Activated CD8-positive, alpha-beta T cell treated with anti-CD3 and anti-CD28 coated beads for 36 hours (primary cell): ENCODE results near the gene GGT5. TPM values are rescaled to one million over a fixed set of nuclear protein-coding genes. Genes with fewer than 3 reads are reported as not detected.
A peak's percentile ranks its signal among the peaks of the same experiment; 100 is the strongest.
"Not testable (repeated sequence)": the region's sequence is repeated elsewhere in the genome, so short reads cannot be mapped to it uniquely, and the experiment has no call there.

Experiments used
- ATAC-seq: fragments of 200-7000 bp; cut with Tn5 transposase; one replicate; pipeline ENCODE4 v1.10.0; 2021; ENCODE audit warnings: mild to moderate bottlenecking, moderate library complexity
- CTCF ChIA-PET: fragments of 350-600 bp; sonication (Branson Sonifier 250); formaldehyde crosslinking; loops from one replicate; lab custom pipeline; 2021; ENCODE audit warnings: antibody characterized with exemption; lab: Charles Lee
- POLR2A ChIA-PET: fragments of 350-600 bp; sonication (Branson Sonifier 250); formaldehyde crosslinking; loops from one replicate; lab custom pipeline; 2021; ENCODE audit warnings: antibody characterized with exemption; lab: Charles Lee
- DNase-seq: peaks from one replicate; pipeline ENCODE4 v3.0.0-alpha.2; 2020
- H3K27ac Mint-ChIP-seq: one replicate; pipeline ENCODE4 v1.8.0; 2021; ENCODE audit warnings: mild to moderate bottlenecking, mixed read lengths
- H3K27me3 Mint-ChIP-seq: one replicate; pipeline ENCODE4 v1.8.0; 2021; ENCODE audit warnings: mixed read lengths
- H3K36me3 Mint-ChIP-seq: one replicate; pipeline ENCODE4 v1.8.0; 2021; ENCODE audit warnings: low read depth, mixed read lengths
- H3K4me1 Mint-ChIP-seq: one replicate; pipeline ENCODE4 v1.8.0; 2021; ENCODE audit warnings: low read depth, mixed read lengths
- H3K4me3 Mint-ChIP-seq: one replicate; pipeline ENCODE4 v1.8.0; 2021; ENCODE audit warnings: mild to moderate bottlenecking, moderate library complexity, mixed read lengths
- H3K9me3 Mint-ChIP-seq: one replicate; pipeline ENCODE4 v1.8.0; 2021; ENCODE audit warnings: mixed read lengths
- CTCF ChIP-seq: fragments of 200-600 bp; IDR thresholded peaks from one replicate; pipeline ENCODE4 v1.8.0; 2022; ENCODE audit warnings: antibody characterized with exemption, mild to moderate bottlenecking
- intact Hi-C: fragments of 100-400 bp; cut with micrococcal nuclease; formaldehyde crosslinking; loops from one replicate; pipeline ENCODE4 v1.10.0; 2022
- total RNA-seq, 2 experiments: library from RNA; stranded (reverse); gene quantifications; one replicate each; pipeline ENCODE4 v1.2.3, GENCODE V29; 2021

Gene GGT5
- total RNA-seq, 2 experiments from 2014 or later = not detected

DNA sequence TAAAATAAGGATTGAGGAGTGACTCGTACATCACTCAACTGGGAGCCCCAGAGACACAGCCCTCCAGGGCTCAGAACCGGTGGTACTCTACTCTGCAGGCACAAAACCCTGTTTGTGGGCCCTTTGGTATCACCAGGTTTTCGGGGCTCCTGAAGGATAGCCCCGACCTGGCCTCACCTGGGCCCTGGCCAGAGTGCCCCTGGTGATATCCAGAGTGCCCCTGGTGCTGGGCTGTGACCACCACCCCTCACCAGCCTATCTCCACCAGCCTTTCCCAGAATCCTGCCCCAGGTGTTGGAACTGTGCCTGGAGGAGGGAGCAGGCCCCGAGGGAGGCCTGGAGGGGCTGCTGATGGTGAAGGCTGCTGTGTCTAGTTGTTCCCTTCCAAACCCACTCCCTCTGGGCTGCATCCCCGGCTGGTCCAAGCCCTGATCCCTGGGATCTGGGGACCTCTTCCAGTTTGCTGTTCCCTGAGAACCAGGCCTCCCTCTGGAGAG lies 2.2 kb upstream of the GGT5 start:
- intact Hi-C loops = no loop called here
- ATAC-seq (no peak), DNase-seq (no peak)
- H3K4me3 Mint-ChIP-seq = no peak overlapping the region
- ChIA-PET POLR2A (no interaction called here), CTCF (interaction anchor here (1.2 to 1.5 kb wide), 4 partner anchors 16 to 93 kb away, joined by 3 to 8 read pairs (median 4); no protein-coding TSS in a partner anchor)
- no peak for TF ChIP-seq CTCF
- no peak overlapping the region for H3K27ac Mint-ChIP-seq
- no peaks in the 10 kb centered on the region for H3K9me3 Mint-ChIP-seq
- no peaks in the 10 kb centered on the region for H3K27me3 Mint-ChIP-seq
- no peaks in the 10 kb centered on the region for H3K36me3 Mint-ChIP-seq
- H3K4me1 Mint-ChIP-seq = peaks cover 21% of the 10 kb centered on the region

GRCh38 chr22:24245584-24246561 lies 991 bp upstream of the GGT5 start:
- POLR2A ChIA-PET, ATAC-seq, intact Hi-C loops, H3K36me3 Mint-ChIP-seq, H3K9me3 Mint-ChIP-seq, H3K27ac Mint-ChIP-seq, CTCF ChIA-PET, H3K4me3 Mint-ChIP-seq, H3K27me3 Mint-ChIP-seq, DNase-seq: not testable (repeated sequence)
- H3K4me1 Mint-ChIP-seq = peaks cover 28% of the 10 kb centered on the region

GRCh38 chr22:24244144-24244787 lies 616 bp downstream of the GGT5 start:
- ATAC-seq = no peak
- no peaks in the 10 kb centered on the region for H3K9me3 Mint-ChIP-seq
- H3K4me1 Mint-ChIP-seq = peaks cover 30% of the 10 kb centered on the region
- CTCF ChIA-PET = no interaction called here
- peak overlapping the region; percentile 14 for H3K27ac Mint-ChIP-seq
- no peaks in the 10 kb centered on the region for H3K27me3 Mint-ChIP-seq
- TF ChIP-seq CTCF = no peak
- intact Hi-C loops = no loop called here
- H3K4me3 Mint-ChIP-seq = no peak overlapping the region
- no peak for DNase-seq
- no peaks in the 10 kb centered on the region for H3K36me3 Mint-ChIP-seq
- POLR2A ChIA-PET = no interaction called here

DNA sequence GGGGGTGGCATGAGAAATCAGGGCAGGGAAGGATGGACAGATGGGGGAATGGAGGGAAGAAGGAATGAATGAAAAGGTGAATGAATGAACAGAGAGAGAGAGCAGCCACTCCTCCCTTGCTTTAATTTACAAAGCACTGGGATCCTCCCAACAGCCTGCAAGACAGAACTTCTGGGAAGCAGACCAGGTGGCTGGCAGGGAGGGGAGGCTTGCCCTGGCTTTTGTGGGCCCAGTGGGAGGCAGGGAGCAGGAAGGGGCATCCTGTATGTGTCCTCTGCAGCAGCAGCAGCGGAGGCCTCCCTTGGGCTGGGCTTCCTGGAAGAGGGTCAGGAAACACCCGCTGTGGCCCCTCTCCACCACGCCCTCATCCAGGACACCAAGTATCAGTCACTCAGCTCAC lies 1.5 kb downstream of the GGT5 start:
- H3K36me3 Mint-ChIP-seq, H3K27me3 Mint-ChIP-seq, H3K9me3 Mint-ChIP-seq, intact Hi-C loops, ATAC-seq, H3K4me3 Mint-ChIP-seq: not testable (repeated sequence)
- DNase-seq = peak; percentile 16
- CTCF ChIA-PET = interaction anchor here (1.1 to 2.3 kb wide), 6 partner anchors 12 to 90 kb away, joined by 3 to 9 read pairs (median 6); no protein-coding TSS in a partner anchor
- POLR2A ChIA-PET = interaction anchor here (1.2 kb wide), 1 partner anchor 9 kb away, joined by 5 read pairs; no protein-coding TSS in a partner anchor
- H3K27ac Mint-ChIP-seq = peak overlapping the region; percentile 75
- H3K4me1 Mint-ChIP-seq = peaks cover 30% of the 10 kb centered on the region

DNA sequence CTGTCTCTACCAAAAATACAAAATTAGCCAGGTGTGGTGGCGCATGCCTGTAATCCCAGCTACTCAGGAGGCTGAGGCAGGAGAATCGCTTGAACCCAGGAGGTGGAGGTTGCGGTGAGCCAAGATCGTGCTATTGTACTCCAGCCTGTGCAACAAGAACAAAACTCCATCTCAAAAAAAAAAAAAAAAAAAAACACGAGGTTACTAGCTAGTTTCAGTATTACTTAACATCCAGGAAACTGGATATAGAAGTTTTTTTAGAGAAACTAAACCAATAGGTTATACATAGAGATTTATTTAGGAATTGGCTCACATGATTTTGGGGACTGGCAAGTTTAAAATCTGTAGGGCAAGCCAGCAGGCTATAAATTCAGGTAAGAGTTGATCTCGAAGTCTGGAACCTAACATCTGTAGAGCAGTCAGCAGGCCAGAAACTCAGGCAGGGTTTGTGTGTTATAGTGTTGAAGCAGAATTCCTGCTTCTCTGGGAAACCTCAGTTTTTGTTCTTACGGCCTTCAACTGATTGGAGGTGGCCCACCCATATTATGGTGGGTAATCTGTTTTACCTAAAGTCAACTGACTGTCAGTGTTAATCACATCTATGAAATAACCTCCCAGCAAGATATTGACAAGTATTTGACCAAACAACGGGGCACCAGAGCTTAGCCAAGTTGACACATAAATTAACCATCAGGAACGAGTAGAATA lies 3.7 kb downstream of the GGT5 start:
- H3K9me3 Mint-ChIP-seq, DNase-seq, intact Hi-C loops, POLR2A ChIA-PET, H3K36me3 Mint-ChIP-seq, H3K4me3 Mint-ChIP-seq, H3K27ac Mint-ChIP-seq, ATAC-seq, H3K27me3 Mint-ChIP-seq: not testable (repeated sequence)
- CTCF ChIA-PET = interaction anchor here (1.6 to 2.3 kb wide), 2 partner anchors 10 kb away, joined by 9 to 10 read pairs; no protein-coding TSS in a partner anchor
- peaks cover 30% of the 10 kb centered on the region for H3K4me1 Mint-ChIP-seq

DNA sequence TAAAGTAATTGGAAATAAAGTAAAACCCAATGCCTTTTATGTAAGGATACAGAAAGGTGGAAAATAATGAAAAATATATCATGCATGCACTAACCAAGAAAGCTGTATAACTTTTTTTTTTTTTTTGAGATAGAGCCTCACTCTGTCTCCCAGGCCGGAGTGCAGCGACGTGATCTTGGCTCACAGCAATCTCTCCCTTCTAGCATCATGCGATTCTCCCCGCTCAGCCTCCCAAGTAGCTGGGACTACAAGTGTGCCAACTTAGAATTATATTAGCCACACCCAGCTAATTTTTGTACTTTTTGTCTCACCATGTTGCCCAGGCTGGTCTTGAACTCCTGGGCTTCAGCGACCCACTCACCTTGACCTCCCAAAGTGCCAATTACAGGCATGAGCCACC lies 4.5 kb downstream of the GGT5 start:
- ChIA-PET POLR2A (no interaction called here), CTCF (interaction anchor here (1.6 kb wide), 1 partner anchor 9 kb away, joined by 10 read pairs; no protein-coding TSS in a partner anchor)
- H3K27ac Mint-ChIP-seq = no peak overlapping the region
- H3K9me3 Mint-ChIP-seq = no peaks in the 10 kb centered on the region
- intact Hi-C loops = no loop called here
- DNase-seq (no peak), ATAC-seq (no peak)
- H3K4me1 Mint-ChIP-seq = peaks cover 30% of the 10 kb centered on the region
- no peak for TF ChIP-seq CTCF
- H3K27me3 Mint-ChIP-seq = no peaks in the 10 kb centered on the region
- no peaks in the 10 kb centered on the region for H3K36me3 Mint-ChIP-seq
- no peak overlapping the region for H3K4me3 Mint-ChIP-seq

GRCh38 chr22:24238101-24238694 lies 6.7 kb downstream of the GGT5 start:
- H3K36me3 Mint-ChIP-seq, H3K9me3 Mint-ChIP-seq, H3K27ac Mint-ChIP-seq, DNase-seq, POLR2A ChIA-PET, ATAC-seq, H3K27me3 Mint-ChIP-seq, H3K4me3 Mint-ChIP-seq, CTCF ChIA-PET: not testable (repeated sequence)
- peaks cover 19% of the 10 kb centered on the region for H3K4me1 Mint-ChIP-seq
- intact Hi-C loops = loop anchor here (10.0 kb wide), 1 partner anchor 53 kb away; the partner anchor contains the start of gene SUSD2
